HG03342 (cell line): ENCODE measurements around the gene SLC44A4.

Experiments used
- ATAC-seq: cut with Tn5 transposase; IDR thresholded peaks from one replicate; pipeline ENCODE4 v1.9.1; 2021; ENCODE audit warnings: mild to moderate bottlenecking, moderate library complexity; ENCODE audit not compliant: unreplicated experiment

Gene SLC44A4

GRCh38 chr6:31901415-31901952, 22.7 kb upstream of the SLC44A4 start:
- ATAC-seq = no peak

DNA sequence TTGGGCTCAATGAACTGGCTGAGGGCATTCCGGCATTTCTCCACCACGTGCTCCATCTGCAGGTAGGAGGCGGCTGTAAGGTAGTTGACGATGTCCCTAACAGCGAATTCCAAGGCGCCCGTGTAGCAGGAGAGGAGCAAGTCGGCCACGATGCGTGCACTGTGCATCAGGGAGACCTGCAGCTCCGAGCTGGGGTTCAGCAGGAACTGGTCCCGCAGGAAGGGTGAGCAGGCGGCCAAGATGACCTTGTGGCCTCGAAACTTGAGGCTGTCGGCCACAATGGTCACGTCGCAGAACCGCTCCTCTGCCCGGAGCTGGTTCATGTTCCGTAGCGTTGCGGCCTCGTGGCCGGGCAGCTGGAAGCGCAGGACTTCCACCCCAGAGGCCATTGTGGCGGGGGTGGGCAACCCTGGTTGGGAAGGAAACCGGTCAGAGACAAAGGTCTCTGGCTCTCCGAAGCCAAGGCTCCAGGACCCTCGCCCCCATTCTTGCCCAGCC, 22.2 kb upstream of the SLC44A4 start:
- ATAC-seq = no peak

- ATAC-seq = no peak
These were observed 21.3 kb upstream of the SLC44A4 start for GRCh38 chr6:31899882-31900722.

GRCh38 chr6:31899215-31899614, 20.4 kb upstream of the SLC44A4 start:
- ATAC-seq = no peak

- no peak for ATAC-seq
These were observed 19.7 kb upstream of the SLC44A4 start for GRCh38 chr6:31898383-31899011.

DNA sequence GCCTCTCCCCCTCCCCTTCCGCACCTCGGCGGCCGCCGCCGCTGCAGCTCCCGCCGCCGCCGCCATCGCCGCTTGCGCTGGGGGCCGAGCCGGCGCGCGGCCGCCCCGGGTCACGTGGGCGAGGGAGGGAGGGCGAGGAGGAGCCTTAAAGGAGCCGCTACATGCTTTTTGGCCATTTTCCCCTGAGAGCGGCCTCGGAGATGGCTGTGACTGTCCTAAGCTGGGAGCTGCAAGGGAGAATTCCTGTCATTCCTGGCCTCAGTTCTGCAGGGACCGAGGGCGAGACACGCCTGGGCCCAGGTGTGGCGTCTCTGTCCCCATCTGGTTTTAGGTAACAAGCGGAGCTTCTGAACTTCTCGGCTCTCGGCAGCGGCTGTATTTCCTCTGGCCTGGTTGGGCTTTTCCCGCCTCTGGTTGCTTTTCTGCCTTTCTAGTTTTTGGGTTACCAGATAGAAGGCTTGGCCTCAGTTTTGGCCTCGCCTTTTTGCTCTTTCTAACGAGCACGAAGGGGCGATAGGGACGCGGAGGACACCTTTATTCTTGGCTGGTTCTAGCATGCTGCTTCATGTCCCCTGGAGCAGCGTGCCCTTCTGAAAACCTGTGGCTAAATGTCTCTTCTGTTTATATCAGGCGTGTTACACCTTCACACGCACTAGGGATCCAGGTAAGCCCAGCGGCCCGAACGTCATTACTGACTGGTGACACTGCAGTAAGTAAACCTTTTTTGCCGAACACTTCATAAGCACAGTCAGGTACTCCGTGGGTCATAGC, 19.0 kb upstream of the SLC44A4 start, which contains the start of gene EHMT2:
EHMT2 (minus strand) TSS at position 87 of the 771 bp plus-strand sequence; CDS start at position 66, 21 bp downstream.
- ATAC-seq = peak; percentile 47

DNA sequence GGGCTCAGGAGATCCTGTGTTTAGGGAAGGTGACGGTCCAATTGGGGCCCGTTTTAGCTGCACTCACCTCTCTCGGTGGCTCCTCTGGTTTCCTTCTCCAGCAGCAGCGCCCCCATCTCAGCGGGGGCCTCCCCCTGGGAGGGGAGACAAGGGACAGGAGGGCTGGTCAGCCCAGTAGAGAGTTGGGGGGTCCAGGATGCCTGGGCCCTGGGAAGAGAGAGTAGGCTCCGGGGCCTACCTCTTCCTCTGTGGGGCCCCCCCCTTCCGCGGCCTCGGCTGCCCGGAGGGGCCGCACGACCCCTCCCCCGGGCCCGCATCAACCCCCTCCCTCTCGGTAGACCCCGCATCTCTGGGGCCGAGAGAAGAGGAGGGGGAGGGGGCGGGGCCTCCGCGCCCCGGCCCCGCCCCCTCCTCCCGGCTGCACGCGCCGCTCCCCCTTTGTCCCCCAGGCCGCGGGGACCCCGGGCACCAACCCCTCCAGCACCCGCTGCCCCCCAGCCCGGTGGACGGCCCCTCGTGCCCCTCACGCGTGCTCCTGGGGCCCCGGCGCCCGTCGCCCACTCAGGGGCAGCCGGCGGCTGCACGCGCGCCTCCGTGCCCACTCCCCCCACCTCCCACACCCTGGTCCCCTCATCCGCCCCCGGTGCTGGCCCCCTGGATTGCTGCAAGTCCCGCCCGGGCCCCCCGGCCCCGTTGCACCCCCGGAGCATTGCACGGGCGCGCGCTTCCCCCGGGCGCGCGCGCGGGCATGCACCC, 18.2 kb upstream of the SLC44A4 start:
- ATAC-seq = no peak

DNA sequence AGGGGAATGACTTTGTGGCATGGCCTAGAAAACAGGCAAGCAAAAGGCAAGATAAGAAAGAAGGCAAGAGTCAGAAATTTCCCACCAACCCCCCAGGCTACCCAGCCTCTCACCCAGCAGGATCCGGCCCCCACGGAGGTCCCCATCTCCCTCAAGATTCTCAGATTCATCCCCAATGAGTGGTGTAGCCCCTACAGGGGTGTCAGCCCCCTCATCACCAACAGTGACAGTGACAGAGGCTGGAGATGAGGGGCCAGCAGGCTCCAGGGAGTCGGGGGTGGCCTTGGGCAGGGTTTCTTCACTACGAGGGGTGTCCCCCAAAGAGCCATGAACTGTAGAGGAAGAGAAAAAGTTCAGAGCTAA, 17.7 kb upstream of the SLC44A4 start:
- ATAC-seq = no peak

DNA sequence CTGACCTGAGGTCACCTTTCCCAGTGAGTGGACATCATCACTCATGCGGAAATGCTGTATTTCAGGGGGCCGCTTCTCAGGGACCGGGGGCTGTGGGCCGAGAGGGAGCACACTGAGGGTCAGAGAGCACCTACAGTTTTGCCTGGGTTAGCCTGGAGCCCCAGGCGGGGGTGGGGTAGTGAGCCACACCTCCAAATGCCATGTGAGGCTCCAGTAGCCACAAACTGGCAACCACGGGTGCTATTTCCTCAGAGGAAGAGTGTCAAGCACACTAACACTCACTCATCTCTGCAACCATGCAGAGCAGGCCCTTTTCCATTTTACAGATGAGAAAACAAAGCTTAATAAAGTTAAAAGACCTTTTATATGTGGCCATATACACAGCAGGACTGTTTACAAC, 14.0 kb upstream of the SLC44A4 start:
- ATAC-seq = no peak

DNA sequence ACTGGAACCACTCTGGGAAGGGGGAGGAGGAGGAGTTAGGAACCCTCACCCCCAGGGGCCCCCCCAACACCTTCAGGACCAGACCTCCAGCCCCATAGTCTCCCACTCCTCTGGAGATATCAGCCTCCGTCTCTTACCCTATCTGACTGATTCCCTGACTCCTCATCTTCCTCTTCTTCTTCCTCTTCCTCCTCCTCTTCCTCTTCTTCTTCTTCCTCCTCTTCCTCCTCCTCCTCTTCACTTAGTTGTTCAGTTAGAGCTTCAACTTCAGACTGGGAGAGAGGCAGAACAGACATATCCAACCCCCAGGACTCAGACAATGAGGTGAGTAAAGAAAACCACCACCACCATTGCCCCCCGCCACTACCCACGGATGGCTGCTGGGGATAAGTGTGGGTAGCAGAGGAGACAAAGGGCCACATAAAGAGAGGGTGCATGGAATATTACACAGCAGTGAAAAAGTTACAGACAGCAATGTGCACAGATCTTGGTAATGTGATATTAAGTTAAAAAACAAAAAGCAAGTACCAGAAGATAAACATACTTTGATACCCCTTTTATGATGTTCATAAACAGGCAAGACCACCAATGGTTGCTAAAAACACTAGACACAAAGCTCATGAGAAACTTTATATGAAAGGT, 10.7 kb upstream of the SLC44A4 start:
- no peak for ATAC-seq

- no peak for ATAC-seq
These were observed 9.8 kb upstream of the SLC44A4 start for GRCh38 chr6:31888276-31889258.

DNA sequence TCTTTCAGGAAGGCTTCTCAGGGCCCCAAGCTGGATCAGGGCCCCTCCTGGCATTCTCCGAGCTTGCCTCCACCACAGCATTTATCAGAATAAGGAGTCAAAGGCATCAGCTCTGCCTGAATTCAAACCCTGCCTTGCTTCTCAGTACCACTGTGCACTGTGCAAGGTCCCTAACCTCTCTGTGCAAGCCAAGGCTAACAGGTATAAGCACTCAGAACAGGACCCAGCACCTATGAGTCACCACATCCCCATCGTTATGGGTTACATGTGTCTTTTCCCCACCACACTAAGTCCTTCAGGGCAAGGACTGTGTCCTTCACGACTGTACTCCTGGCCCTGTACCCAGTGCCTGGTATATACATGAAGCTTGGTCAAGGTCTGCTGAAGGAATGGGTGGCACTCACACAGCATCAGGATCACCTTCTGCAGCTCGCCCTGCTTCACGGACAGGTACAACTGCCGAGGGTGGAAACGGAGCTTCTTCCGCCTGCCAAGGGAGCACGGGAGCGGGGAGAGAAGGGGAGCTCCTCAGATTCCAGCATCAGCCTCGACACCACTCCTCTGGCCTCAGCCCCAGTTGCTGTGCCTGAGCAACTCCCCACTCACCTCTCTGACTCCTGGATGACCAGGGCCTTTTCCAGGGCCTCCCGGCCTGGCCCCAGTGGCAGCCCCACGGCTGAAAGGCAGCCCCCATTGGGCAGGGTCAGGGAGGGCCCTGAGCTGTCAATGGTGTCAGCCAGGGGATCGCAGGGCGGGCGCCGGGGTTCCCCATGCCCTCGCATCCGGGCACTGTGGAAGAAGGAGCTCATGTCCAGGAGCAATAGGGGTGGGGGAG, 8.6 kb upstream of the SLC44A4 start:
- no peak for ATAC-seq

GRCh38 chr6:31886541-31886991, 7.8 kb upstream of the SLC44A4 start:
- no peak for ATAC-seq

GRCh38 chr6:31884528-31885035, 5.8 kb upstream of the SLC44A4 start:
- no peak for ATAC-seq

GRCh38 chr6:31883676-31884075, 4.9 kb upstream of the SLC44A4 start:
- ATAC-seq = no peak

DNA sequence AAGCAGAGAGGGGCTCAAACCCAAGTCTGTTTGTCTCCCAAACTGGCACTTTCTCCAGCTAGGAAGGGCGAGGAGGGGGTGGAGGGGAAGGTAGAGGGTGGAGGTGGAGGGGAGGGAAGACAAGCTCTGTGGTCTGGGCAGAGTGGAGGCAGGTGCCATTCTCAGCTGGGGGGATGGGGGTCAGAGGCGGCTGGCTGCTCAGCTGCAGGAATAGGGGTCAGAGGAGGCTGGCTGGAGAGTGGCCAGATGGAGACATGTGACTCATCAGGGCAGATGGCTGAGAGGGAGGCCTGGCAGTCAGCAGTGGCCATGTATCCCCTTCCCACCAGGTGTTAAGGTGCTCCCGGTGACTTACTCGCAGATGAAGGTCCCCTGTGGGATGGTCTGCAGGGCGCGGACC, 3.5 kb upstream of the SLC44A4 start:
- ATAC-seq = no peak

DNA sequence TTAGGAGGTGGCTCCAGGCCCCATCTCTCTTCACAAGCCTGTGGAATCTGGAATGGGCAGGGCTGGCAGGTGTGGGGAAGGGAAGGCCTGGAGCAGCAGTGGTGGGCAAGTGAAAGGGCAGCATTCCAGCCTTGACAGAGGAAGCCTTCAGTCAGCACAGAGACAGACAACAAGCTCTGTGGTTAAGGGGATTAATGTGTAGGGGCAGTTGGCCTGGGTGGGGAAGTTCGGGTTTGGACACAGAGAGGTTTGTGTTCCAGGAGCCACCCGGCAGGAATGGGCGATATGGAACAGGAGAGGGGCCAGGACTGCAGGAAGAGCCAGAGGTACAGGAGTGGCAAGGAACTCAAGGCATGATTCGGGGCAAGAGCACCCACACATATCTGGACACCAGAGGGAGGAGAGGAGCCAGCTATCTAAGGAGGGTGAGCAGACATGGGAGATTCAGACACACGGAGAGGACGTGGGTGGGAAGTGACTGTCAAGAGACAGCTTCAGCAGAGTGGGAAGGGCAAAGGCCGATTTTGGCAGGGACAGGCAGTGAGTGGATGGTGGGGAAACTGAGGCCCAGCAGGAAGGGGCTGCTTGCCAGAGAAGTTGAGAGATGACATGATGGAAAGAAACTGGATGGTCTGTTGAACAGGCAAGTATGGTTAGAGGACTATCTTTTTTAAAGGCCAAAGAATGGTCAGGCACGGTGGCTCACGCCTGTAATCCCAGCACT, 2.5 kb upstream of the SLC44A4 start:
- no peak for ATAC-seq
